ENCODE measurements around the gene CDH13. TPM values are rescaled to one million over a fixed set of nuclear protein-coding genes. Genes with fewer than 3 reads are reported as not detected.

The CDH13 gene
- total RNA-seq, 2 donors from 2014 or later, result 228 to 280 TPM

DNA sequence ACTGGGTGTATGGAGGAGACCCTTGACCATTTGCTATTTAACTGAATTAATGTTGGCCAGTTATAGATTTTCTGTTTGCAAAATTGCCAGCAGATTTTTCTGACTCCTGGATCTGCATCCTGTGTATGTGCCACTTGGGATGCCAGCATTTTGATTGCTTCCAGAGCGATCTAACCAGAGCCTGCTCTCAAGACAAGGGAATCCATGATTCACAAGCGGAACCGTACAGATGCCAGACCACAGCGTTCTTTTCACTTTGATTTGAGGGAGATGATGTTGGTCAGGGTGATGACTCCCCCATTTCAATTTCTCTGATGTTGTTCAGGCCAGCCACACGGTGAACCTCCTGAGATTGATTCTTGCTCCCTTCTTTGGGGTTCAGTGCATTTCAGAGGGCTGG is 228.7 kb downstream of the CDH13 start:
- no peaks in the 10 kb centered on the region for H3K9me3 ChIP-seq
- DNase-seq (ENCODE audit: low spot score) (no peak), ATAC-seq (ENCODE audit: insufficient number of reproducible peaks, low FRiP score, low read depth) (no peak)
- no peak overlapping the region for H3K4me3 ChIP-seq
- TF ChIP-seq, protein P1, sequence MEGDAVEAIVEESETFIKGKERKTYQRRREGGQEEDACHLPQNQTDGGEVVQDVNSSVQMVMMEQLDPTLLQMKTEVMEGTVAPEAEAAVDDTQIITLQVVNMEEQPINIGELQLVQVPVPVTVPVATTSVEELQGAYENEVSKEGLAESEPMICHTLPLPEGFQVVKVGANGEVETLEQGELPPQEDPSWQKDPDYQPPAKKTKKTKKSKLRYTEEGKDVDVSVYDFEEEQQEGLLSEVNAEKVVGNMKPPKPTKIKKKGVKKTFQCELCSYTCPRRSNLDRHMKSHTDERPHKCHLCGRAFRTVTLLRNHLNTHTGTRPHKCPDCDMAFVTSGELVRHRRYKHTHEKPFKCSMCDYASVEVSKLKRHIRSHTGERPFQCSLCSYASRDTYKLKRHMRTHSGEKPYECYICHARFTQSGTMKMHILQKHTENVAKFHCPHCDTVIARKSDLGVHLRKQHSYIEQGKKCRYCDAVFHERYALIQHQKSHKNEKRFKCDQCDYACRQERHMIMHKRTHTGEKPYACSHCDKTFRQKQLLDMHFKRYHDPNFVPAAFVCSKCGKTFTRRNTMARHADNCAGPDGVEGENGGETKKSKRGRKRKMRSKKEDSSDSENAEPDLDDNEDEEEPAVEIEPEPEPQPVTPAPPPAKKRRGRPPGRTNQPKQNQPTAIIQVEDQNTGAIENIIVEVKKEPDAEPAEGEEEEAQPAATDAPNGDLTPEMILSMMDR (IDR thresholded peaks at IDR 0.05), result no peak
- H3K36me3 ChIP-seq, result no peaks in the 10 kb centered on the region
- H3K27ac ChIP-seq, result no peak overlapping the region
- no peaks in the 10 kb centered on the region for H3K27me3 ChIP-seq (replicated peaks; ENCODE audit: insufficient read depth)
- peaks cover 0 to 15% of the 10 kb centered on the region in 2 donors for H3K4me1 ChIP-seq (ENCODE audit: control insufficient read depth in 1 of 2, low read depth in 2 of 2)

DNA sequence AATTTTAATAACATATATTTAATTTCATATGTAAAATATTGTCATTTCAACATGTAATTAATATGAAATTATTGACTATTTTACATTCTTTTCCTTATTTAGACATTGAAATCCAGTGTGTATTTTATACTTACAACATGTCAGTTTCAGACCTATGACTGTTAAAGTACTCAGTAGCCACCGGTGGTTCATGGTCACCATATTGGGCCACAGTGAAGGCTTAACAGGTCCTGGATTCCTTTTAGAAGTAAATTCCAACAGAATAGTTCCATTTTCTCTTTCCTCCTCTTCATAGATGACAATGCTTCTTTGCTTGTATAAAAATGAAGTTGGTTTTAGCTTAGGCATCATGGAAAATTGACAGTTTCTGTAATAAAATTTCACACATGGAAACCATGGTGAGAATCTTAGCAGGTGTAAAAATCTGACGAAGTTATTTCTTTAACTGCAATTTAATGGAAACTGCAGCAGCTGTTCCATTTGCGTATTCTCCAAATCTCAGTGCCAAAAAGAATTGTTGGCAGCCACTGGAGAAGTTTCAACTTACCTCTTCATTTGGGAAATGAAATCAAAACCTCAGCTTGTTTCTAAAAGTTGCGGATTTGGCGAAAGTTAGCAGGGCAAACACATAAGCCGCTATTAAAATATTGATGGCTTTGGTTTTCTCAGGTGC is 231.1 kb downstream of the CDH13 start:
- ATAC-seq (ENCODE audit: insufficient number of reproducible peaks, low FRiP score, low read depth) (no peak), DNase-seq (ENCODE audit: low spot score) (no peak)
- no peaks in the 10 kb centered on the region for H3K27me3 ChIP-seq (replicated peaks; ENCODE audit: insufficient read depth)
- H3K9me3 ChIP-seq, result no peaks in the 10 kb centered on the region
- H3K27ac ChIP-seq, result no peak overlapping the region
- H3K36me3 ChIP-seq, result no peaks in the 10 kb centered on the region
- TF ChIP-seq, protein P1 (IDR thresholded peaks at IDR 0.05), result no peak
- H3K4me1 ChIP-seq (ENCODE audit: control insufficient read depth in 1 of 2, low read depth in 2 of 2), result peaks cover 0 to 3% of the 10 kb centered on the region in 2 donors
- no peak overlapping the region for H3K4me3 ChIP-seq

DNA sequence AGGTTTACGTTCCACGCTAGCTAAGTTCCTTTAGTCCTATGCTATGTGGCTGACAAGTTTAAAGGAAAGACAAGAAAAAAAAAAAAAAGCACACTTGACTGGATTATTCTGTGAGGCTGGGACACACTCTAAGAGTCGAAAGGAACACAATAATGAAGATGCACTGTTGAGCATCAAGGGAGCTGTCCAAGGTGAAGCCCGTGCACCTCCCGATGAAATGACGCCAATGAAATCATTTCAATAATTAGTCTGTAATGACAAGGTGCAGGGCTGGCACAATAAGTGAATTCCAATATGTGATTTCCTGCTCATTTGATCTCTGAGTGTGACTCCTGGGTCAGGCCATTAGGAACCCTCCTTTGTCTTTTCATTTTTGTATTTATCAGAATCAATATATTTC is 232.9 kb downstream of the CDH13 start:
- ATAC-seq (ENCODE audit: insufficient number of reproducible peaks, low FRiP score, low read depth) (no peak), DNase-seq (ENCODE audit: low spot score) (no peak)
- H3K27ac ChIP-seq, result no peak overlapping the region

DNA sequence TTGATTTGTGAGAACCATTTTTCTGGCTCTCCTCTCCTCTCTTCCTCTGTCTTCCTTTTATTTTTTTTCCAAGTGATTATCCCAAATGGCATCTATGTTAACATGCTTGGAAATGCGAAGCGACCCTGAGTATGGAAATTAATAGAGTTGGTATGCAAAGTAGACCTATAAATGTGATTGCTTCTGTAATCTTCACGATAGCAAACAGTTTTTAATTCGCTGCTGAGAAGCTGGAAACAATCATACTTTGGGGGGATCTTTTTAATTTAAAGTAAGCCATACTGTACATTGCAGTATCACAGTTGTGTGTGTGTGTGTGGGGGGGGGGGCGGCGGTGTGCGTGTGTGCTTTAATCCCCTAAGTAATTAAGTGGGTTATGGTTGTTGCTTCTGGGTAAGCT is 233.3 kb downstream of the CDH13 start:
- Histone ChIP-seq H3K27ac (no peak overlapping the region), H3K9me3 (no peaks in the 10 kb centered on the region), H3K4me1 (ENCODE audit: control insufficient read depth in 1 of 2, low read depth in 2 of 2) (no peaks in the 10 kb centered on the region), H3K27me3 (replicated peaks; ENCODE audit: insufficient read depth) (no peaks in the 10 kb centered on the region), H3K4me3 (no peak overlapping the region), H3K36me3 (no peaks in the 10 kb centered on the region)
- ATAC-seq (ENCODE audit: insufficient number of reproducible peaks, low FRiP score, low read depth) (no peak), DNase-seq (ENCODE audit: low spot score) (no peak)
- TF ChIP-seq, protein P1 (IDR thresholded peaks at IDR 0.05), result no peak

More for the DNA sequence above, 232.9 kb downstream of the CDH13 start:
- Histone ChIP-seq H3K4me1 (ENCODE audit: control insufficient read depth in 1 of 2, low read depth in 2 of 2) (no peaks in the 10 kb centered on the region), H3K9me3 (no peaks in the 10 kb centered on the region), H3K36me3 (no peaks in the 10 kb centered on the region), H3K27me3 (replicated peaks; ENCODE audit: insufficient read depth) (no peaks in the 10 kb centered on the region), H3K4me3 (no peak overlapping the region)
- TF ChIP-seq, protein P1 (IDR thresholded peaks at IDR 0.05), result no peak

DNA sequence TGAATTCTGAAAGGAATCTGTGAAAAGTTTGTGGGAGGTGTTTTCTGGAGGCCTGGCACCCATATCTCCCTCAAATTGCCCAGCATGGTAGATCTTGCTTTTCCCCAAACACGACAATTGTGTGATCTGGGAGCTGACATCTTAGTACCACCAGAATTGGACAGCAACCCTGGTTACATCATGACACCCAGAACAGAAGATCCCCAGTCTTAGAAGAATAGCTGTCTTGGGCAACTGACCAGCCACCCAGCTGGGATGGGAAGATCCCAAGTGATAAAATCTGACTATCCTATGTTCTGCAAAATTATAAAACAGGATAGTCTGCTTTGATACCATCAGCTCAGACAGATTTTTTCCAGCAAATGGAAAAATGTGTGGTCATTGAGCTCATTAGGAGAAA is 235.3 kb downstream of the CDH13 start:
- H3K4me3 ChIP-seq, result no peak overlapping the region
- no peaks in the 10 kb centered on the region for H3K9me3 ChIP-seq
- no peak for DNase-seq (ENCODE audit: low spot score)
- H3K4me1 ChIP-seq (ENCODE audit: control insufficient read depth in 1 of 2, low read depth in 2 of 2), result peaks cover 0 to under 1% of the 10 kb centered on the region in 2 donors
- H3K27me3 ChIP-seq (replicated peaks; ENCODE audit: insufficient read depth), result no peaks in the 10 kb centered on the region
- no peak for ATAC-seq (ENCODE audit: insufficient number of reproducible peaks, low FRiP score, low read depth)
- no peak overlapping the region for H3K27ac ChIP-seq
- H3K36me3 ChIP-seq, result no peaks in the 10 kb centered on the region
- TF ChIP-seq, protein P1 (IDR thresholded peaks at IDR 0.05), result no peak
